ENCODE results near the gene PPP3CA.
"Not testable (repeated sequence)": the region's sequence is repeated elsewhere in the genome, so short reads cannot be mapped to it uniquely, and the experiment has no call there.

The PPP3CA gene

GRCh38 chr4:101008503-101008902 is 338.8 kb downstream of the PPP3CA start:
- no peak for DNase-seq (ENCODE audit: low read depth)

GRCh38 chr4:101005659-101006058 is 341.7 kb downstream of the PPP3CA start:
- no peak for DNase-seq (ENCODE audit: low read depth)

- no peak for DNase-seq (ENCODE audit: low read depth)
These were observed 346.8 kb downstream of the PPP3CA start for GRCh38 chr4:101000496-101000895.

GRCh38 chr4:100995671-100996070 is 351.7 kb downstream of the PPP3CA start:
- no peak for DNase-seq (ENCODE audit: low read depth)

- not testable (repeated sequence) for DNase-seq (ENCODE audit: low read depth)
These were observed 352.3 kb downstream of the PPP3CA start for GRCh38 chr4:100995002-100995401.

GRCh38 chr4:100991332-100992069 is 355.8 kb downstream of the PPP3CA start:
- not testable (repeated sequence) for DNase-seq (ENCODE audit: low read depth)

- no peak for DNase-seq (ENCODE audit: low read depth)
These were observed 357.9 kb downstream of the PPP3CA start for GRCh38 chr4:100989401-100989800.

GRCh38 chr4:100988876-100989275 is 358.4 kb downstream of the PPP3CA start:
- no peak for DNase-seq (ENCODE audit: low read depth)

- no peak for DNase-seq (ENCODE audit: low read depth)
These were observed 360.9 kb downstream of the PPP3CA start for GRCh38 chr4:100986360-100986868.

GRCh38 chr4:100985576-100985975 is 361.8 kb downstream of the PPP3CA start:
- no peak for DNase-seq (ENCODE audit: low read depth)

- no peak for DNase-seq (ENCODE audit: low read depth)
These were observed 362.4 kb downstream of the PPP3CA start for GRCh38 chr4:100984901-100985300.

GRCh38 chr4:100983426-100983825 is 363.9 kb downstream of the PPP3CA start:
- no peak for DNase-seq (ENCODE audit: low read depth)

GRCh38 chr4:100982345-100982744 is 365.0 kb downstream of the PPP3CA start:
- no peak for DNase-seq (ENCODE audit: low read depth)

GRCh38 chr4:100981447-100982204 is 365.7 kb downstream of the PPP3CA start:
- peak; percentile 30 for DNase-seq (ENCODE audit: low read depth)

GRCh38 chr4:100979736-100980135 is 367.6 kb downstream of the PPP3CA start:
- DNase-seq (ENCODE audit: low read depth), result no peak

- DNase-seq (ENCODE audit: low read depth), result no peak
These were observed 369.5 kb downstream of the PPP3CA start for GRCh38 chr4:100977746-100978397.

- DNase-seq (ENCODE audit: low read depth), result no peak
These were observed 370.1 kb downstream of the PPP3CA start for GRCh38 chr4:100977274-100977673.

Data from fibroblast of the conjunctiva (primary cell).